ENCODE measurements around the gene NAALADL2.

GRCh38 chr3:174957081-174957480 is 97.9 kb downstream of the NAALADL2 start:
- TF ChIP-seq CTCF (IDR thresholded peaks at IDR 0.05), result no peak
- TF ChIP-seq EZH2 (IDR thresholded peaks at IDR 0.05; ENCODE audit: borderline replicate concordance, insufficient read depth, low read depth, low read length, poor library complexity, severe bottlenecking), result no peak

Measured in B cell (primary cell).